ELF-1 (cell line): Measurements from ENCODE around the gene PPP2R3B.
"Not testable (repeated sequence)": the region's sequence is repeated elsewhere in the genome, so short reads cannot be mapped to it uniquely, and the experiment has no call there.

Source experiments
- DNase-seq: peaks from one replicate; pipeline ENCODE4 v3.0.0-alpha.2; 2016; ENCODE audit warnings: low read depth, low spot score

The PPP2R3B gene

DNA sequence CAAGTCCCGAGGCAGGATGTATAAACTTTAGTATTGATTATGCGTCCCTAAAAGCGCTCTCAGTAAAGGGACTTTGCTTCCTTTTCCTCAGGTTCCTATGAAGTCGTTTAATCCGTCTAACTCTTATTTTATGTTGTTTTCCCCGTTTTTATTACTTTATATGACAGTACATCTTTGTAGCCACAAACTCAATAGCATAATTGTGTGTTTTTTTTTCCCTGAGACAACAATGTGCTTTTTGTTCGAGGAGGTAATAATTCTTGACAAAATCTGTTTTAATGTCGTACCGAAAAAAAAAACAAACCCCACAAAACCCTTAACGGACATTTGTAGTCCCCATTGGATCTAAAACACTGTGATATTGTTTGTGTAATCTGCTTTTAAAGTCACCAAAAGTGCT is 17.9 kb upstream of the PPP2R3B start:
- no peak for DNase-seq

- no peak for DNase-seq
Observed at GRCh38 chrX:402857-403256, 16.1 kb upstream of the PPP2R3B start.

GRCh38 chrX:400258-400657 is 13.6 kb upstream of the PPP2R3B start:
- no peak for DNase-seq

DNA sequence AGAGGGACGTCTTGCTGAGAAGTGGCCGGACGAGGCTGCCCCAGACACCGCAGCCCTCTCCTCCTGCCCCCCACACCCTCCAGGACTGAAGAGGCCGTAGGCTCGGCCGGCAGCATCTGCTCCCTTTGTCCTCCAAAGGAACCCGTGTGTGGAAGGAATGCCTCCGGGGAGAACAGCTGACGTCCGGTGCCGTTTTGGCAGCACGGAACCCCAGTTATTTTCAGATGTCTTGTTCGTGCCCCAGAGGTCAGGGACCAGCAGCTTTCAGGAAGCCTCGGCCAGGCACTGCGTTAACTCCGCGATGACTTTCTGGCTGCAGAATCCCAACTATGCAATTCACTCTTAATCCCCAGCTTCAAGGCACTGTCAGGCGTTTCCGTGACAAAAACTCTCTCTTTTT is 10.9 kb upstream of the PPP2R3B start:
- DNase-seq, result peak; percentile 85

GRCh38 chrX:394830-395229 is 8.1 kb upstream of the PPP2R3B start:
- no peak for DNase-seq

GRCh38 chrX:392575-392846 is 5.8 kb upstream of the PPP2R3B start:
- no peak for DNase-seq

GRCh38 chrX:391717-392574 is 5.2 kb upstream of the PPP2R3B start:
- DNase-seq, result no peak

DNA sequence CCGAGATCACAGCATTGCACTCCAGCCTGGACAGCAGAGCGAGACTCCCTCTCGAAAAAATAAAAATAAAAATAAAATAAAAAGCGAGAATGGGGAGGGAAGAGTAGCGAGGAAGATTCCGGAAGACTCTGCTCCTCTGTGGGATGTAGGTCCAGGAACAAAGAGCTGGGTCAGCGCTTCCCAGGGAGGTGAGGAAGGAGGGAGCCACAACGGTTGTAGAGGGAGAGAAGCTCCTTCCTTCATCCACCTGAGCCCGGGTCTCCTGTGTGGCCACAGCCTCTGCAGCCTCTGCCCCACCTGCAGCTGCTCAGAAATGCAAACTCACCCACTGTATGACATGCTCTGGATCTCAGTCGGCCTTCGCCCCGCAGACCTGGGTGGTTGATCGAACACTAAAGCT is 3.8 kb upstream of the PPP2R3B start:
- DNase-seq, result no peak

GRCh38 chrX:389021-389441 is 2.3 kb upstream of the PPP2R3B start:
- DNase-seq, result peak; percentile 16

DNA sequence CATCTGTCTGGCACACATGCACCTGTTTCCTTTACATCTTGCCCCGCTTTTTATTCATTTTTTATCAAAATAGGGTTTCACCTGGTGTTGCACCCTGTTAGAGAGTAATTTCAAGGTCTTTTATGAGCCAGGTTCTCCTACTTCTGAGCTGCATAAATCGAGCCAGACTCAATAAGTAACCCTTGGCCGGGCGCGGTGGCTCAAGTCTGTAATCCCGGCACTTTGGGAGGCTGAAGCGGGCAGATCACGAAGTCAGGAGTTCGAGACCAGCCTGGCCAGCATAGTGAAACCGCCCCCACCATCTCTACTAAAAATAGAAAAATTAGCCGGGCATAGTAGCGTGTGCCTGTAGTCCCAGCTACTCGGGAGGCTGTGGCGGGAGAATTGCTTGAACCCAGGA is 1.0 kb upstream of the PPP2R3B start:
- DNase-seq, result no peak

- no peak for DNase-seq
Observed at GRCh38 chrX:386239-386767, 404 bp downstream of the PPP2R3B start.

GRCh38 chrX:385736-386135 is 971 bp downstream of the PPP2R3B start:
- DNase-seq, result peak; percentile 18

DNA sequence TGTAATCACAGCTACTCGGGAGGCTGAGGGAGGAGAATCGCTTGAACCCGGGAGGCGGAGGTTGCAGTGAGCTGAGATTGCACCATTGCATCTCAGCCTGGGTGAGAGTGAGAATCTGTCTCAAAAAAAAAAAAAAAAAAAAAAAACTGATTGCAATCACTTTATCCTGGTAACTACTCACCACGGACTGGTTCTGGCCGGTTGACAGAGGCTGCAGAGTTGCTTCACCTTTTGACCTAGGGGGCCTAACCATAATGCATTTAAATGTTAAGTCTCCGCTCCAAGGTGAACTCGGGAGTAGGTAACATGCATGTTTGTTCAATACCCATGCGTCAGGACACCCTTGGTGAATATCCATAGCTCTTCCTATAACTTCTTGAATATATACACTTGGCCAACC is 1.8 kb downstream of the PPP2R3B start:
- DNase-seq, result no peak

DNA sequence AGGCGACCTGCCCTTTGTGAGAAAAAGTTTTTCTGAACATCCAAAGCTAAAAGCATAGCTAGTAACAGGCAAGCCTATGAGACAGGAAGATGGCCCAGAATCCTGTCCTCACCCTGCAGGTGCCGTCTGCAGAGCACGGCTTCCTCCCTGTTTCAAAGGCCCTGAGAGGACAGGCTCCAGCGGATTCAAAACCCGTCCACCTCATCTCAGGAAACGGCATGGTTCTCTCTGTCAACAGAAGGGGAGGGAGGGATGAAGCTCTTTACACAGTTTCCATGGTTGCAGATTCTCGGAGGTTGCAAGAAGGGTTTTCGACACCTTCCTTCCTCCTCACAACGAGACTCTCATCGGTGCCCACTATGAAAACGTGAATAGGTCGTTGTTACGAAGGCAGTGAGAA is 8.3 kb downstream of the PPP2R3B start:
- DNase-seq, result no peak

DNA sequence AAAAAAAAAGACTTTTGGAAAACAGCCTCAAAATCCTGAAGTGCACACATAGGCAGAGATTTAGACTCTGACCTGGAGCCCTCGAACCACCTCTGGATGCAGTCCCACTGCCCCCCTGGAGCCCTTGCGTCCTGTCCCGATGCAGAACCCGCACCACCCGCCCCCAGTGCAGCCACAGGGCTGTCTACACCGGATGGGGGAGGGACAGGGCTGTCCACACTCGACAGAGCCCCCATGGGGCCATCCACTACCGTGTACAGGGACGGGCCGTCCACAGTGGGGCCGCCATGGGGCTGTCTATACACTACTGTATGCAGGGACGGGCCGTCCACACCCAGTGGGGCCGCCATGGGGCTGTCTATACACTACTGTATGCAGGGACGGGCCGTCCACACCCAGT is 10.5 kb downstream of the PPP2R3B start:
- not testable (repeated sequence) for DNase-seq

DNA sequence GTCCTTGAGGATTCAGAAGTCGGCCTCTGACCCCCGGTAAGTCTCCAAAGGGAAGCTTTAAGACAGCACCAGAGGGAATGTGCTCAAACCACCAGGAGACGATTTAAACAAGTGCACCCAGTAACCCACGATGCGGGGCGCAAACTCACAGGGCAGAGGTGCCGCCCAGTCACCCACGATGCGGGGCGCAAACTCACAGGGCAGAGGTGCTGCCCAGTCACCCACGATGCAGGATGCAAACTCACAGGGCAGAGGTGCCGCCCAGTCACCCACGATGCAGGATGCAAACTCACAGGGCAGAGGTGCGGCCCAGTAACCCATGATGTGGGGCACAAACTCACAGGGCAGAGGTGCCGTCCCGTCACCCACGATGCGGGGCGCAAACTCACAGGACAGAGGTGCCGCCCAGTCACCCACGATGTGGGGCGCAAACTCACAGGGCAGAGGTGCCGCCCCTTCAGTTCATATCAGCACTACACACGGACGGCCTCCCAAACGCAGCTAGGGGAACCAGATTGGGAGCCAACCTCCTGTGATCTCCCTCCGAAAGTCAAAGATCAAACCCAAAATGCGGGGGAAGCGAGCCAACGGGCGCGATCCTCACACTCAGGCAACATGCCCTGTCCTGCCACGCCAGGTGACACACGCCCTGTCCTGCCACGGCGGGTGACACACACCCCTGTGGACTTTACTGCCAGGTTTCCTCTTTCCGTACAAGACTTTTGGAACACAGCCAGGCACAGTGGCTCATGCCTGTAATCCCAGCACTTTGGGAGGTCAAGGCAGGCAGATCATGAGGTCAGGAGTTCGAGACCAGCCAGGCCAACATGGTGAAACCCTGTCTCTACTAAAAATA is 11.3 kb downstream of the PPP2R3B start:
- no peak for DNase-seq

DNA sequence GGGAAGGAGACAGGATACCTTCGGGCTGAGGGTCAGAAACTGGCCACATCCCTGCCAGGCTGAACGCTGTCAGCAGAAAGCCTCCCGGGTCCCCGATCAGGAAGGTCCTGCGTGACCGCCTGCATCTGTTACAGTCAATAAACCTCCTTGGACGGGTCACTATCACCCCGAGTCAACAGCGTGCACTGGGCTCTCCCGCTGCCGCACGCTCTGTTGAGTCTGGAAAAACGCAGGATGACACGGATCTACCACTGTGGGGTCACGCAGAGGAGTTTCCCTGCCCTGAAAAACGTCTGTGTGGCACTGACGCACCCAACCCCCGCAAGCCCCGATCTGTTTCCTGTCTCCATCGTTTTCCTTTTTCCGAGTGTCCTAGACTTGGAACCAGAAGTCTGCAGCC is 12.1 kb downstream of the PPP2R3B start:
- DNase-seq, result no peak

- DNase-seq, result peak; percentile 63
Observed at GRCh38 chrX:373641-374471, 12.9 kb downstream of the PPP2R3B start.

DNA sequence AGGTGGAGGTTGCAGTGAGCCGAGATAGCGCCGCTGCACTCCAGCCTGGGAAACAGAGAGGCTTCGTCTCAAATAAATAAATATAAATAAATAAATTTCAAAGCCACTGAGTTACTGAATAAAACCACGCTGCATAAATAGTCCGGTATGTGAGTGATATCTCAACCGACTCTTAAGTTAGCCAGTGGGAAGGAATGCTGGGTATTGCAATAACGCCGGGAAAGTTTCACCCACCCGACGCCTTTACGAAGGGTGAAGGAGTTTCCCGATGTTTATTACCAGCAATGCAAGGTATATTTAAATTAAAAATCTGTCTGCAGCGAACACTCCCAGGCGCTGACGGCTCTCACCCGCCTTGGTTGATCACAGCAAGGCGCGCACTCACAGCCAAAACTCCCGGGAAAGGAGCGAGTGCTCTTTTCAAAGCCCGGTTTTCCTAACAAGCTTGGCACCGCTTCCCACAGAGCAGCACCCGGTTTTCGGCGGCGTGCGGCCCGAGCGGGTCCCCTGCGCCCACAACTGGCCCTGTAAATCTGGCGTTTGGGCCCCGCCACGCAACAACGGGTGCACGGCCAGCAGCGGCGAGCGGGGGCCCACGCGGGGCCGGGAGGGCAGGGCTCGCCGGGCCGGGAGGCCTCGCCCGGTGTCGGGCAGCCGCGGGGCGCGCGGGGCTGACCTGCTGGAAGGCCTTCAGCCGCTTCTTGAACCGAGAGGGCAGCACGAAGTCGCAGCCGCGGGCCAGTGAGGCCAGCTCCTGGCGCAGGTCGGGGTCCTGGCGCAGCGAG is 13.7 kb downstream of the PPP2R3B start:
- DNase-seq, result peak; percentile 21

DNA sequence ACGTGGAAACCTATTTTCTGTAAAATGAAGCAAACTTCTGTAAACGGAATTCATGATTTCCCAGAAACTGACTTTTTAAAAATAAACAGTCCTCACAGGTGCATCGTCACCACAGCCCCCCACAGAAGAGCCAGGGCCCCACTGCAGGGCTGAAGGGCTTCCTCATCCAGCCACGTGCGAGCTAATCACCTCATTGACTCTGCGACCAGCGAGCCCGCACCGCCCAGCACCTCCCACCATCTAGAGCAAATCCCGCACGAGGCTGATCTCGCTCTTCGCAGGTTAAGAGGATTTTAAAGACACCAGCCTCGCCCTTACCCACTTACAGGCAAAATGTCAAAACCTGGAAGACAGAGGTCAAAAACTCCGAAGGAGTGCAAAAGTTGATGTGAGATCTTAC is 14.8 kb downstream of the PPP2R3B start:
- DNase-seq, result peak; percentile 33
